Mesenchymal stem cell (in vitro differentiated cells and primary cell): ENCODE data around the gene SPATA22.

Source experiments
- DNase-seq: peaks from one replicate; pipeline ENCODE4 v3.0.0-alpha.2; 2013
- H2AFZ ChIP-seq: one replicate; pipeline ENCODE4 v1.6.1; 2013; ENCODE audit warnings: low read depth, mild to moderate bottlenecking, control low read depth, inconsistent platforms, low read length, moderate library complexity
- H2AK5ac ChIP-seq: 2 replicates; pipeline ENCODE4 v1.6.1; 2013; ENCODE audit warnings: low read length, moderate library complexity, mild to moderate bottlenecking, inconsistent platforms; ENCODE audit not compliant: severe bottlenecking
- H2BK120ac ChIP-seq: one replicate; pipeline ENCODE4 v1.6.1; 2013; ENCODE audit warnings: low read depth, mild to moderate bottlenecking, inconsistent platforms, low read length, moderate library complexity
- H2BK12ac ChIP-seq, 2 experiments: one replicate each; pipeline ENCODE4 v1.6.1; 2013; ENCODE audit warnings: inconsistent platforms in 2 of 2, low read length in 2 of 2, mild to moderate bottlenecking in 2 of 2, moderate library complexity in 2 of 2, control low read depth in 1 of 2
- H2BK15ac ChIP-seq: one replicate; pipeline ENCODE4 v1.6.1; 2013; ENCODE audit warnings: mild to moderate bottlenecking, low read depth, inconsistent platforms; ENCODE audit not compliant: poor library complexity, severe bottlenecking
- H2BK5ac ChIP-seq: 2 replicates; pipeline ENCODE4 v1.6.1; 2013; ENCODE audit warnings: low read depth, mild to moderate bottlenecking, low read length, control low read depth, inconsistent platforms; ENCODE audit not compliant: poor library complexity, severe bottlenecking
- H3K14ac ChIP-seq, 2 experiments: one replicate each; pipeline ENCODE4 v1.6.1; 2013; ENCODE audit warnings: inconsistent platforms in 2 of 2, low read length in 2 of 2, control low read depth in 1 of 2, mild to moderate bottlenecking in 1 of 2, moderate library complexity in 1 of 2
- H3K18ac ChIP-seq, 2 experiments: one replicate each; pipeline ENCODE4 v1.6.1; 2013; ENCODE audit warnings: inconsistent platforms in 2 of 2, low read length in 2 of 2, control low read depth in 1 of 2, low read depth in 1 of 2, mild to moderate bottlenecking in 1 of 2
- H3K23ac ChIP-seq, 2 experiments: one replicate each; pipeline ENCODE4 v1.6.1; 2013; ENCODE audit warnings: inconsistent platforms in 2 of 2, low read length in 2 of 2, mild to moderate bottlenecking in 2 of 2, moderate library complexity in 2 of 2, control low read depth in 1 of 2
- H3K27ac ChIP-seq: 2 replicates; pipeline ENCODE4 v1.5.1; 2013; ENCODE audit warnings: mild to moderate bottlenecking, moderate library complexity, low read length, control low read depth, inconsistent platforms; ENCODE audit not compliant: poor library complexity, severe bottlenecking
- H3K27me3 ChIP-seq, 2 experiments: 2 replicates each; pipeline versions ENCODE4 v1.6.1 to v1.7.0; 2013; ENCODE audit warnings: low read length in 2 of 2, mild to moderate bottlenecking in 2 of 2, moderate library complexity in 2 of 2, control low read depth in 1 of 2, inconsistent platforms in 1 of 2; ENCODE audit not compliant: control insufficient read depth in 1 of 2, insufficient read depth in 1 of 2
- H3K36me3 ChIP-seq, 2 experiments: 2 replicates each; pipeline versions ENCODE4 v1.6.1 to v1.7.0; 2013; ENCODE audit warnings: low read length in 2 of 2, control low read depth in 1 of 2, inconsistent platforms in 1 of 2, low read depth in 1 of 2, mild to moderate bottlenecking in 1 of 2; ENCODE audit not compliant: insufficient read depth in 2 of 2, control insufficient read depth in 1 of 2
- H3K4ac ChIP-seq, 2 experiments: one replicate each; pipeline ENCODE4 v1.6.1; 2013; ENCODE audit warnings: inconsistent platforms in 2 of 2, low read length in 2 of 2, mild to moderate bottlenecking in 2 of 2, moderate library complexity in 2 of 2, control low read depth in 1 of 2, low read depth in 1 of 2
- H3K4me1 ChIP-seq: 2 replicates; pipeline ENCODE4 v1.6.1; 2013; ENCODE audit warnings: low read depth, low read length, control low read depth; ENCODE audit not compliant: control insufficient read depth, insufficient read depth
- H3K4me2 ChIP-seq: 2 replicates; pipeline ENCODE4 v1.6.1; 2013; ENCODE audit warnings: low read length, mild to moderate bottlenecking, inconsistent platforms; ENCODE audit not compliant: poor library complexity, severe bottlenecking
- H3K4me3 ChIP-seq, 2 experiments: 2 replicates each; pipeline versions ENCODE4 v1.5.1 to v1.7.0; 2013; ENCODE audit warnings: low read length in 2 of 2, mild to moderate bottlenecking in 2 of 2, control low read depth in 1 of 2, low read depth in 1 of 2; ENCODE audit not compliant: insufficient read depth in 1 of 2
- H3K79me1 ChIP-seq: replicated peaks from 2 replicates; pipeline ENCODE4 v1.6.1; 2013; ENCODE audit warnings: mild to moderate bottlenecking, control low read depth, low read length, inconsistent platforms; ENCODE audit not compliant: poor library complexity, severe bottlenecking
- H3K9ac ChIP-seq: 2 replicates; pipeline ENCODE4 v1.7.0; 2013; ENCODE audit warnings: mild to moderate bottlenecking, low read length, moderate library complexity
- H3K9me3 ChIP-seq: 2 replicates; pipeline ENCODE4 v1.7.0; 2013; ENCODE audit warnings: mild to moderate bottlenecking, low read length; ENCODE audit not compliant: control insufficient read depth
- H4K8ac ChIP-seq: one replicate; pipeline ENCODE4 v1.6.1; 2013; ENCODE audit warnings: inconsistent platforms, mild to moderate bottlenecking, low read length, moderate library complexity
- H4K91ac ChIP-seq: one replicate; pipeline ENCODE4 v1.6.1; 2013; ENCODE audit warnings: mild to moderate bottlenecking, low read length, inconsistent platforms
- WGBS: methylation state at CpG from one replicate; pipeline ENCODE4 v1.1.7; 2013; ENCODE audit warnings: mixed read lengths; 5-methylcytosine and 5-hydroxymethylcytosine counted together

The SPATA22 gene

GRCh38 chr17:3507869-3508268 is 36.2 kb upstream of the SPATA22 start:
- no peak overlapping the region for H4K8ac ChIP-seq
- H3K27ac ChIP-seq = no peak overlapping the region
- H3K27me3 ChIP-seq = no peaks in the 10 kb centered on the region
- no peak overlapping the region for H2BK120ac ChIP-seq
- no peak overlapping the region for H2BK15ac ChIP-seq
- H3K18ac ChIP-seq = no peak overlapping the region
- H3K79me1 ChIP-seq = no peaks in the 10 kb centered on the region
- H3K4me2 ChIP-seq = no peak overlapping the region
- no peak overlapping the region for H2BK12ac ChIP-seq
- H2AK5ac ChIP-seq = no peak overlapping the region
- H2BK5ac ChIP-seq = no peak overlapping the region
- no peak overlapping the region for H2AFZ ChIP-seq
- no peak overlapping the region for H3K23ac ChIP-seq
- no peaks in the 10 kb centered on the region for H3K9me3 ChIP-seq
- H3K36me3 ChIP-seq = peaks cover 0 to 13% of the 10 kb centered on the region in 2 experiments
- no peak for DNase-seq
- peaks cover 3% of the 10 kb centered on the region for H3K4me1 ChIP-seq
- WGBS = 70% methylated on average over 2 of the region's 3 CpGs
- no peak overlapping the region for H3K4ac ChIP-seq
- no peak overlapping the region for H3K4me3 ChIP-seq
- no peak overlapping the region for H3K9ac ChIP-seq
- H4K91ac ChIP-seq = no peak overlapping the region
- H3K14ac ChIP-seq = no peak overlapping the region

GRCh38 chr17:3507071-3507470 is 35.5 kb upstream of the SPATA22 start:
- Histone ChIP-seq H3K4ac (no peak overlapping the region), H3K4me1 (peaks cover under 1% of the 10 kb centered on the region), H3K9ac (no peak overlapping the region), H3K36me3 (peaks cover 0 to 13% of the 10 kb centered on the region in 2 experiments), H3K27me3 (no peaks in the 10 kb centered on the region), H3K23ac (no peak overlapping the region), H3K14ac (no peak overlapping the region), H3K79me1 (no peaks in the 10 kb centered on the region), H2AK5ac (no peak overlapping the region), H4K8ac (no peak overlapping the region), H4K91ac (no peak overlapping the region), H2BK120ac (no peak overlapping the region), H2BK5ac (no peak overlapping the region), H3K9me3 (no peaks in the 10 kb centered on the region), H3K4me2 (no peak overlapping the region), H2AFZ (no peak overlapping the region), H2BK15ac (no peak overlapping the region), H3K27ac (no peak overlapping the region), H3K4me3 (no peak overlapping the region), H3K18ac (no peak overlapping the region), H2BK12ac (no peak overlapping the region)
- WGBS = 83% methylated on average over 1 of the region's 1 CpG
- DNase-seq = no peak

GRCh38 chr17:3506054-3506453 is 34.4 kb upstream of the SPATA22 start:
- no peak overlapping the region for H4K91ac ChIP-seq
- H3K4me2 ChIP-seq = no peak overlapping the region
- H2BK5ac ChIP-seq = no peak overlapping the region
- no peak overlapping the region for H3K23ac ChIP-seq
- no peak overlapping the region for H2BK120ac ChIP-seq
- no peaks in the 10 kb centered on the region for H3K4me1 ChIP-seq
- H2AFZ ChIP-seq = no peak overlapping the region
- H4K8ac ChIP-seq = no peak overlapping the region
- H3K36me3 ChIP-seq = peaks cover 0 to 12% of the 10 kb centered on the region in 2 experiments
- H2BK15ac ChIP-seq = no peak overlapping the region
- H3K14ac ChIP-seq = no peak overlapping the region
- no peak overlapping the region for H3K4ac ChIP-seq
- WGBS = 70% methylated on average over 2 of the region's 2 CpGs
- no peak for DNase-seq
- peaks cover 3% of the 10 kb centered on the region for H3K9me3 ChIP-seq
- H3K9ac ChIP-seq = no peak overlapping the region
- no peak overlapping the region for H2AK5ac ChIP-seq
- H2BK12ac ChIP-seq = no peak overlapping the region
- no peak overlapping the region for H3K18ac ChIP-seq
- no peaks in the 10 kb centered on the region for H3K27me3 ChIP-seq
- no peaks in the 10 kb centered on the region for H3K79me1 ChIP-seq
- H3K4me3 ChIP-seq = no peak overlapping the region
- no peak overlapping the region for H3K27ac ChIP-seq

GRCh38 chr17:3505008-3505407 is 33.4 kb upstream of the SPATA22 start:
- Histone ChIP-seq H3K4me3 (no peak overlapping the region), H2BK15ac (no peak overlapping the region), H2BK12ac (no peak overlapping the region), H4K8ac (no peak overlapping the region), H3K27me3 (no peaks in the 10 kb centered on the region), H3K4me1 (no peaks in the 10 kb centered on the region), H3K79me1 (no peaks in the 10 kb centered on the region), H3K27ac (no peak overlapping the region), H2AFZ (no peak overlapping the region), H3K23ac (no peak overlapping the region), H3K14ac (no peak overlapping the region), H3K9me3 (peaks cover 10% of the 10 kb centered on the region), H3K4me2 (no peak overlapping the region), H2AK5ac (no peak overlapping the region), H2BK120ac (no peak overlapping the region), H3K18ac (no peak overlapping the region), H2BK5ac (no peak overlapping the region), H3K4ac (no peak overlapping the region), H4K91ac (no peak overlapping the region), H3K36me3 (peaks cover 0 to 1% of the 10 kb centered on the region in 2 experiments), H3K9ac (no peak overlapping the region)
- DNase-seq = no peak
- WGBS = 96% methylated on average over 7 of the region's 7 CpGs
